ENCODE data around the gene OR9G4. TPM values are rescaled to one million over a fixed set of nuclear protein-coding genes. Genes with fewer than 3 reads are reported as not detected.

Gene OR9G4
- total RNA-seq, 1 experiment from 2014 or later, result not detected

- peak; percentile 26; the same call in 1 of the 2 replicates for ATAC-seq
- Mint-ChIP-seq H3K4me1 (peaks cover 9% of the 10 kb centered on the region), H3K4me3 (no peak overlapping the region), H3K36me3 (peaks cover 26% of the 10 kb centered on the region), H3K27ac (no peak overlapping the region), H3K9me3 (peaks cover 42% of the 10 kb centered on the region), H3K27me3 (ENCODE audit: low read depth) (peaks cover 3% of the 10 kb centered on the region; the same call in 1 of the 2 replicates)
- ChIA-PET CTCF (interaction anchor here (1.0 to 1.1 kb wide), 2 partner anchors 72 to 80 kb away, joined by 3 read pairs; no protein-coding TSS in a partner anchor), POLR2A (no interaction called here)
- no peak for DNase-seq (ENCODE audit: low spot score)
- no peak for TF ChIP-seq KAT7 (CRISPR knock-in tag; IDR thresholded peaks at IDR 0.05; ENCODE audit: borderline replicate concordance)
- TF ChIP-seq ARID4B (CRISPR knock-in tag; IDR thresholded peaks at IDR 0.05; ENCODE audit: borderline replicate concordance), result no peak
- no peak for TF ChIP-seq HMGA2 (CRISPR knock-in tag; IDR thresholded peaks at IDR 0.05)
- TF ChIP-seq FOXJ3 (CRISPR knock-in tag; IDR thresholded peaks at IDR 0.05; ENCODE audit: borderline replicate concordance), result no peak
- TF ChIP-seq JAZF1 (CRISPR knock-in tag; IDR thresholded peaks at IDR 0.05), result no peak
- TF ChIP-seq ZNF532 (CRISPR knock-in tag; IDR thresholded peaks at IDR 0.05; ENCODE audit: borderline replicate concordance), result no peak
- TF ChIP-seq NR1H2 (CRISPR knock-in tag; IDR thresholded peaks at IDR 0.05), result no peak
- no peak for TF ChIP-seq ZNF317 (CRISPR knock-in tag; IDR thresholded peaks at IDR 0.05; ENCODE audit: borderline replicate concordance, low read depth)
- no peak for TF ChIP-seq TCF7 (CRISPR knock-in tag; IDR thresholded peaks at IDR 0.05; ENCODE audit: low read depth)
Observed at GRCh38 chr11:56706486-56706885, 42.0 kb downstream of the OR9G4 start.

GRCh38 chr11:56705784-56706396, 42.6 kb downstream of the OR9G4 start:
- H3K36me3 Mint-ChIP-seq, result peaks cover 26% of the 10 kb centered on the region
- H3K27me3 Mint-ChIP-seq (ENCODE audit: low read depth), result peaks cover 3% of the 10 kb centered on the region; the same call in 1 of the 2 replicates
- peaks cover 12% of the 10 kb centered on the region for H3K4me1 Mint-ChIP-seq
- no peak; the same call in 1 of the 2 replicates for ATAC-seq
- H3K9me3 Mint-ChIP-seq, result peaks cover 41% of the 10 kb centered on the region
- ChIA-PET CTCF (interaction anchor here (1.1 kb wide), 1 partner anchor 72 kb away, joined by 3 read pairs; no protein-coding TSS in a partner anchor), POLR2A (no interaction called here)
- H3K4me3 Mint-ChIP-seq, result no peak overlapping the region
- DNase-seq (ENCODE audit: low spot score), result no peak
- H3K27ac Mint-ChIP-seq, result no peak overlapping the region
- TF ChIP-seq AFF4 (CRISPR knock-in tag; IDR thresholded peaks at IDR 0.05; ENCODE audit: borderline replicate concordance), result no peak
- TF ChIP-seq ZNF396 (CRISPR knock-in tag; IDR thresholded peaks at IDR 0.05; ENCODE audit: borderline replicate concordance), result no peak
- TF ChIP-seq FOXP1 (CRISPR knock-in tag; IDR thresholded peaks at IDR 0.05; ENCODE audit: borderline replicate concordance), result no peak
- TF ChIP-seq E2F5 (CRISPR knock-in tag; IDR thresholded peaks at IDR 0.05), result no peak
- no peak for TF ChIP-seq MAX (CRISPR knock-in tag; IDR thresholded peaks at IDR 0.05)
- no peak for TF ChIP-seq FOXK1 (CRISPR knock-in tag; IDR thresholded peaks at IDR 0.05)
- no peak for TF ChIP-seq SMAD3 (CRISPR knock-in tag; IDR thresholded peaks at IDR 0.05; ENCODE audit: borderline replicate concordance)
- TF ChIP-seq ATF6 (CRISPR knock-in tag; IDR thresholded peaks at IDR 0.05), result no peak
- no peak for TF ChIP-seq TEAD4 (CRISPR knock-in tag; IDR thresholded peaks at IDR 0.05)

Measured in WTC11 (cell line).